GM19438 (cell line): ENCODE data around the gene GNPTAB.
"Not testable (repeated sequence)": the region's sequence is repeated elsewhere in the genome, so short reads cannot be mapped to it uniquely, and the experiment has no call there.

Experiments
- ATAC-seq: cut with Tn5 transposase; IDR thresholded peaks from one replicate; pipeline ENCODE4 v1.9.1; 2021; ENCODE audit warnings: low read depth; ENCODE audit not compliant: unreplicated experiment

Gene GNPTAB

DNA sequence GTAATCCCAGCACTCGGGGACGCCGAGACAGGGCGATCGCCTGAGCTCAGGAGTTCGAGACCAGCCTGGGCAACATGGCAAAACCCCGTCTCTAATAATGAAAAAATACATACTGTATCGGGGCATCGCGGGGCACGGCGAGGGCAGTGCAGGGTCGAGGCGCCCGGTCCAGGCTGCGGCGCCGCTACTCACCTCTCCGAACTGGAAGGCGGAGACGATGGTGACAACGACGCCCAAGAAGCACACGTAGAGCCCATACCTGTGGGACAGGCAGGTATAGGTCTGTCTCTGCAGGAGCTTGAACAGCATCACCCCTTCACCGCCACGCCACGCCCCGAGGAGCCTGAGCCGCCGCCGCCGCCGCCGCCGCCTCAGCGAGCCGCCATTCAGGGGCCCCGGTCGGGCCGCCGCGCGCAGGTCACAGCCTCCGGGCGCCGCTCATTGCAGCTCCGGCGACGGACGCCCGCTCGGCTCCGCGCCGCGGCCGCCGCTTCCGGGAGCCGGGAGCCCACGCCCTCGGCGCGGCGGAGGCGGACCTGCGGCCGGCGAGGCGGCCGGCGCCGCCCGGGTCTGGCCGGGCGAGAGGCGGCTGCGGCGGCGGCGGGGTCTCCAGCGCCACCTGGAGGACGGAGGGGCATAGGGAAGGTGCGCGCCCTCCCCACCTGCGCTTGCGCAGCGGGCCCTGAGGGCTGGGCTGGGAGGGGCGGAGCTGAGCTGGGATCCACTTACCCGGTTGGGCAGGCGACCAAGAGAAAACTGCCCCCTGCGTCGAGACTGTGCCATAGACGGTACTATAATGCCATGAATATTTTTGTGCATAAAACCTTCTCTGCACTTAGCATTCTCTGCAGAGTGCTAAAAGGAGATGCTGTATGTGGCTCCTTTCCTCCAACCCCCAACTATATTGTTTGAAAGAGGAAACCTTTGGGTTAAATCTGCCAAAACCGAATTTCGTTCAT is at the start of gene GNPTAB:
TSS of gene GNPTAB (minus strand) at position 593 of the 959 bp plus-strand sequence. CDS start at position 309, 284 bp downstream.
- peak; percentile 88 for ATAC-seq

GRCh38 chr12:101878243-101878821 is 47.6 kb upstream of the GNPTAB start:
- no peak for ATAC-seq

DNA sequence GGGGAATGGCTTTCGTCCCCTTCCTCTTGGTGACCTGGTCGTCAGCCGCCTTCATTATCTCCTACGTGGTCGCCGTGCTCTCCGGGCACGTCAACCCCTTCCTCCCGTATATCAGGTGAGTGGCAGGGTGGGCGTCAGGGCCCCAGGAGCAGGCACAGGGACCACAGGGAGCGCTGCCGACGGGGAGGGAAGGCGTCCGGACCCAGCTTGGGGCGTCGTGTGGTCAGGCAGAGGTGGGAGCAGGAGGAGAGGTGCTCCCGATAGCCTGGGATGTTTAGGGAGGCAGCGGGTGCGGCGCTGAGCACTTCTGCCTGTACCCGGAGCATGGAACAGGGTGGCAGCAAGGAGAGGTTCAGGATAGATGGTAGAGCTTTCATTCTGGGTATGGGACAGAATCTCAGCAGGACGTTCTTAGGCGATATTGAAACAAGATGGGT is 47.1 kb upstream of the GNPTAB start:
- peak; percentile 23 for ATAC-seq

DNA sequence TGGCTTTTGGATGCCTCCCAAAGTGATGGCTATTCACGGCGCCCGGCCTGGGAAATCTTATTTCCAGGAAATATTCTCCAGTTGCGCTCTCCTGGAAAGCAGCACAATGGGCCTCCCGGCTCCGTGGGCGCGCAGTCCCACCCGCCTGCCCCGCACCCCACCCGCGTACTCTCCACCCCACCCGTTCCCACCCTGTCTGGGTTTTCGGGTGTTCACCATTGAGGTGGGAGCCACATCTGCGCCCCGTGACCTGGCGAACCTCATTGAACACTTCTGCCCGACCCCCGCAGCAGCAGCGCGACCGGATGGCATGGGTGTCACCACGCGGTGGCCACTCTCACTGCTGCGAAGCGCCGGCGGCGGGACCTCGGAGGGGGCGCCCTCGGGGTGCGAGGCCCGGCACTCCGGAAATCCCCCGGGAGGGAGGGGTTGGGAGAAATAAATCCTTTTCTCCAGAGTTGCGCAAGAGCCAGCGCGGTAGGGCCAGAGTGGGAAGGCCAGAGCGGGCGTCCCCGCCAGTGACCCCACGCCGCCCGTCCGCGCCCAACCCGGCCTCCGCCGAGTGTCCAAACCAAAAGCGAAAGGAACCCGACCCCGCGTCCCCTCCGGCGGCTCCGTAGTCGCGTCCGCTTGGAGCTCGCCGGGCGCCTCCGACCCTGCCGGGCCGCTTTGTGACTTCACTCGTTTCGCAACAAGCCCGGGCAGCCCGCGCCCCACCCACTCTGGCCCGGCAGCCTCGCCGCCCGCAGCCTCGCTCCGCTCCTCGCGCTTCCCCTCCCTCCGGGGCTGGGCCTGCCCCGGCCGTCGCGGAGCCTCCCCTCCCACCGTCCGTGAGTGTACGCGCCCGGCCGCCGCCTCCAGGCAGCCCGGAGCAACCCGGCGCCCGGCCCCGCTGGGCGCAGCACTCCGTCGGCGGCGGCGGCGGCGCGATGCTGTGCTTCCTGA is 46.4 kb upstream of the GNPTAB start, which contains the start of gene DRAM1:
TSS of gene DRAM1 (plus strand) at position 720 of the 945 bp plus-strand sequence. CDS start at position 930, 210 bp downstream.
- ATAC-seq: peak; percentile 83

- no peak for ATAC-seq
Measured at GRCh38 chr12:101876322-101876860, 45.6 kb upstream of the GNPTAB start.

DNA sequence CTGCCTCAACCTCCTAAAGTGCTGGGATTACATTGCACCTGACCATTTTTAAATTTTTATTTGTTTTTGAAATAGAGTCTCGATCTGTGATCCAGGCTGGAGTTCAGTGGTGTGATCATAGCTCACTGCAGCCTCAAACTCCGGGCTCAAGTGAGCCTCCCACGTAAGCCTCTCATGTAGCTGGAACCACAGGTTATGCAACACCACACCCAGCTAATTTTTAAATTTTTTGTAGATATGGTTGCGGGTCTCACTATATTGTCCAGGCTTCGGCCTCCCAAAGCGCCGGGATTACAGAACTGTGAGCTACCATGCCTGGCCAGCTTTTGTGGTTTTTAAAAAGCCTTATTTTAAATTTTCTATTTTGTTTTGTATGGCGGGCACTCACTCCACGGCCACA is 44.4 kb upstream of the GNPTAB start:
- no peak for ATAC-seq

GRCh38 chr12:101870925-101871324 is 40.2 kb upstream of the GNPTAB start:
- no peak for ATAC-seq

- not testable (repeated sequence) for ATAC-seq
Measured at GRCh38 chr12:101867619-101868018, 36.9 kb upstream of the GNPTAB start.

DNA sequence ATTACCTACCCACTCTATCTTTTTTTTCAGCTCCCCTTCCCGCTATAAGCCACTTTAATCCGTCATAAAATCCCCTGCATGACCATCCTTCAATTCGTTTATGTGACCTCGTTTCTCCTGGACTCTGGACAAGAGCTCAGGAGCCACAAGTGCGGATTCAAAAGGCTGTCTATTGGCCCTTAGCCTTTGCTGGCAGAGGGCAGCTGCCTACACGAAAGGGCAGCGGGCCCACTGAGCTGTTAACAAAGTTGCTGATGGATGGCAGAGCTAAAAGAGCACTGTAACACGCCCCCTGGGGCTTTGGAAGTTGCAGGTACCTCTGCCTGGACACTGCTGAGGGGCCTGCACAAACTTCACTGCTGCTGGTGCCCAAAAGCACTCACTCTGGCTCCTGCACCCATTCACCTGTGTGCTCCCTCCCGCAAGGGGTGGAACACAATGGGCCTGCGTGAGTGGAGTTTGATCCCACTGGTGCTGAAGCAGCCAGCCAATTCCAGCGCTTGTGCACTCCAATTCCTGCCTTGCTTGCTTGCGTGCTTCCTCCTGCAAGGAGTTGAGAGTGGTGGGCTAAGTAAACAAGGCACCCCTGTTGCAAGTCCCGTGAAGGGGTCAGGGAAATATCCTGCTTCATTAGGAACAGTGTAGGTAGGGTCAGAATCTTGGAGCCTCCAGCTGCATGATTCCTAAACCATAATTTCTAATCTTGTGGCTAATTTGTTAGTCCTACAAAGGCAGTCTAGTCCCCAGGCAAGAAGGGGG is 36.0 kb upstream of the GNPTAB start:
- ATAC-seq: no peak

DNA sequence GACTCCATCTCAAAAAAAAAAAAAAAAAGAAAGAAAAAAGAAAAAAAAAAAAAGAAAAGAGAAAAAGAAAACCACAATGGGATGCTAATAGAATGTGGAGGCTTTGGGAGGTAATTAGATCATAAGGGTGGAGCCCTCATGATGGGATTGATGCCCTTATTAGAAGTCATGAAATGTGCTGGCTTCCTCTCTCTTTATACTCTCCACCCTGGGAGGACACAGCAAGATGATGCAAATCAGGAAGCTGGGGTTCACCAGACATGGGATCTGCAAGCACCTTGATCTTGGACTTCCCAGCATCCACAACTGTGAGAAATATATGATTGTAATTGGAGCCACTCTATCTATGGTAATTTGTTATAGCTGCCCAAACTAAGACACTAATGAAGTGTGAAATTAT is 33.2 kb upstream of the GNPTAB start:
- no peak for ATAC-seq

GRCh38 chr12:101862245-101862644 is 31.5 kb upstream of the GNPTAB start:
- no peak for ATAC-seq

DNA sequence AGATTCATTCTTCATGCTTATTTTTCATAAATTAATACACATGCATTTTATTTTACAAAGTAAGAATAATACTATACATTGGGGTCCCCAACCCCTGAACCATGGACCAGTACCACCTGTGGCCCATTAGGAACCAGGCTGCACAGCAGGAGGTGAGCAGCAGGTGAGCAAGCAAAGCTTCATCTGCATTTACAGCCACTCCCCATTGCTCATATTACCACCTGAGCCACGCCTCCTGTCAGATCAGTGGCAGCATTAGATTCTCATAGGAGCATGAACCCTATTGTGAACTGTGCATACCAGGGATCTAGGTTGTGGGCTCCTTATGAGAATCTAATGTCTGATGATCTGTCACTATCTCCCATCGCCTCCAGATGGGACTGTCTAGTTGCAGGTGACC is 30.9 kb upstream of the GNPTAB start:
- not testable (repeated sequence) for ATAC-seq

DNA sequence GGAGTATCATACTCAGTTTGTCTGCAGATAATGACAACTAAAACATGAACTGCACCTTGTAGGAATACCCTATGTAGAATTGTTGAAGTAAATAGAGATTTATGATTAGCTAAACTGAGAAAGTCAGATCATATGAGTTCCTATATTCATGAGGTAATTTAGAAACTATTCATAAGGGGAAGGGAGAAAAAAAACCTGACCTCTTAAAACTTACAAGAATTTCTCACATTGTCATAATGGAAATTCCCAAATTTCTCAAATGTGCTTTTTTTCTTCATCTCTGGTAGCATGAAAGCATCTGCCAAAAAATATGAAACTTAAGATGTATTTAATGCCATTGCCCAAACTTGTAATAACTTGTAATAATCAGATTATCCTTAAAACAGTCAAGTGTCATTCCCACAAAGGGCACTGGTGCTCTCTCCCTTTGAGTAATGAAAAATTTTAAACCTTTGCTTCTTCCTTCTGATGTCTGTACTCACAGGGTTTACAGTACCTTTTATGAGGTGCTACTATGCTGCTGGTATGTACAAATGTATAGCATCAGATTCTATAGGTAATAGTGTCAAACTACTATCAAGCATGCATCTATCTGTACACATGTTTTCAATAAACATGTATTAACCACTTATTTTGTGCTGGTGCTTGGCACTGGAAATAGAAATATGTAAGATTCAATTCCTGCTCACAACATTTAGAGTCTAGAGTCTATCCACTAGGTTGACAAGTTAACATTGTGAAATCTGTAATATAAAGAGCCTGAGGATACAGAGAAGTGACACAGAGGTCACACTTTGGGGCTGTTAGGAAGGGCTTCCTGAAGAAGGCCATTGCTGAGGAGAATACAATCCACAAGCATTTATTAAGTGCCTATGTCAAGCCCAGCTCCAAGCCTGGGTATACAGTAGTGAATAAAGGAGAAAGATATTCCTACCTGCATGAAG is 29.2 kb upstream of the GNPTAB start:
- peak; percentile 31 for ATAC-seq

DNA sequence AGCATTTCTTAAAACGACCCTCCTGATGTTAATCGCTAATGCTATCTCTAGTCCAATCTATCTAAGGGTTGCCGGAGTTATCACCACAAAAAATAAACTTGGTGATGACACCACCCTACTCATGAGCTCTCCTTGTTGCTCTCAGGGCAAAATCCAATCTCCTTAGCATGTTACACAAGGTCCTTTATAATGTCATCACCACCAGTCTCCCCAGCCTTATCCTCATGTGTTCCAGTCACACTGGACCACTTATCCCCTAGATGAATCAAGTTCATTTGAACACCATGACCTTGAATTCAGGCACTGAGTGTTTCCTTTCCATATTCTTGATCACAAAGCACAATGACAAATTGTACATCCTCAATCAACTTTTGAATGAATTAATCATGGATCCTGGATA is 27.6 kb upstream of the GNPTAB start:
- ATAC-seq: no peak

DNA sequence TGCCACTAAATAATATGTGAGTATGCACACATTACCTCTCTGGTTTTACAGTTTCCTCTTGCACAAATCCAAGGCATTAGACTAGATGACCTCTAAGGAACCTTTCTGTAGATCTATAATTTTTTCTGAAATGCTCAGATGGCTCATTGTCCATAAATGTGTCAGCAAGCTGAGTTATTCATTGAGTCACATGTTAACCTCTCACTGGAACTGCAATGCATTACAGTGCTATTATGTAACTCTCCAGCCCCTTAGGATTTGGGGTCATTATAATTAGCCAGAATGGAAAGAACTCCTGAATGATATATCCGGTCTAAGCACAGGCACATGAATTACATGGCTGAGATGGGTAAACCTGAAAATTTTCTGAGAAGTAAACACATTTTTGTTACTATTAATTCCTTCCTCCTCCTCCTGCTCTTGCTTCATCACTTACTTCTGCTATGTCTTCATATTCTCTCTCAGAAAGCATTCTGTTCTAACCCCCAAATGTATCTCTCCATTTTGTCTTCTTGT is 26.3 kb upstream of the GNPTAB start:
- peak; percentile 51 for ATAC-seq

- ATAC-seq: peak; percentile 33
Measured at GRCh38 chr12:101856614-101857013, 25.9 kb upstream of the GNPTAB start.

GRCh38 chr12:101855976-101856375 is 25.2 kb upstream of the GNPTAB start:
- ATAC-seq: no peak

DNA sequence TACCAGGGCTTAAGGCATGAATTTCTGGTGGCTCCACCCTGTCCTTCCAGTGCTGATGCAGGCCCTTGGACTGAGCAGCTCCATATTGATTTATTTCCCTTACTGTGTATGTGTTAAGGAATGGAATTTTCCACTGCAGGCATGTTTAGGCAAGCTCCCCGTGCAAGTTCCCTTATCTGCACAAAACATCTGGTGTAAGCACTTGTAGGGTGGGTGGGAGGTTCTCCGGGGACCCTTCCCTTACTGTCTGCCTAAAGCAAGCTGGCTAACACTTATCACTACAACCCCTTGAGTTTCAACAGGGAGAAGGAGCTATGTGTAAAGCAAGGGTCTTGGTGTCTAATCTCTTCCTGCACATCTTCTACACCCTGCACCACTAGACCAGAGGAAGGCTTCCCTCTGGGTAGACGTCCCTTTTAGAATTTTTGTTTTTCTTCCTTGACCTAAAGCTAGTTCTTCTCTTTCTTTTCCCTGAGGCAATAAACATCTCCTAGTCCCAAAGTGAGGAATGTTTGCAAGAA is 24.7 kb upstream of the GNPTAB start:
- ATAC-seq: no peak
